Gastroesophageal sphincter (tissue), 3 donors: Measurements from ENCODE around the gene KLF9.

Source experiments
- POLR2A ChIP-seq, 2 donors: fragments of 450-650 bp; IDR thresholded peaks; one replicate each; pipeline ENCODE4 v1.6.1; 2017; ENCODE audit warnings: antibody characterized with exemption in 2 of 2, mild to moderate bottlenecking in 2 of 2, moderate library complexity in 1 of 2
- TF ChIP-seq, protein P1 (sequence below), 4 experiments: fragments of 200-600 bp in 2 of 4; fragments of 450-650 bp in 2 of 4; sonication (generic) in 1 of 4; IDR thresholded peaks; one replicate each; pipeline ENCODE4 v1.5.1; 2017 to 2019; ENCODE audit warnings: antibody characterized with exemption in 4 of 4, mild to moderate bottlenecking in 2 of 4, moderate library complexity in 2 of 4

DNA sequence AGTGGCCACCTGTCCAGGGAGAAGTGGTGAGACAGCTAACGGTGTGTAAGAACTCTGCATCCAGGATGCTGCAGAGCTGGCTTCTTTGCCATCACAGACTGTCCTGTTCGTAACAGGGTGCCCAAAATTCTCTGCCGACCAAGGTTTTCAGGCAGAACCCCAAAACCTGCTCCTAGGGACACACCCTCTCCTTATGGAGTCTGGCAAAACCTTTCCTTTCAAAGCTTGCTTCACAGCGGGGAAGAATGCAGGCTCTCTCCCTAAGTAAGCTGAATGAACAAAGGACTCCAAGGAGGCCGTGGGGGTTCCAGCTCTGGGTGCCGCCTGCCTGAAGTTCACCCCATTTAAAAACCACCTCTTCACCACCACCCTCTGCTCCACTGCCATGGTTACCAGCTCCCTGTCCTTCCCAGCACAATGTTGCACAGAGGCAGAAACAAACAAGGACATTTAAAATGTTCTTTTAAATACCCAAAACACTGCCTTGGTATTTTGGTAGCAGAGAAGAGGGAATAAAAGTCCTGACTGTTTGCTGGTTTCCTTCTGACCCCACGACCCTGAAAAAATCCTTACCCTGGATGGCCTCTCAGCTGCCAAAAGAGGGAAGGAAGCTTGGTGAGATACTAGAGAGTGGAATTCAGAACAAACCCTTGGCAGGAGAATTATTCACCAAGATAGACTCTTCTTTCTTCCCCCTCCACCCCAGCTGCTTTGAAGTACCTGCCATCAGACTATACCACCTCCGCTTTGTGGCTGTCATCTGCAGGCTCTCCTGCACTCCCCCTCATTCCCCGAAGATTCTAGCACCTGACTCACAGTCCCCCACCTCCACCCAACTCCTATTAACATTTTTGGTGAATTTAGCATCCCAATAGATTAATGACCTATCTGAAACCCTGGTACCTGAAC lies 7.1 kb upstream of the KLF9 start:
- TF ChIP-seq, protein P1, sequence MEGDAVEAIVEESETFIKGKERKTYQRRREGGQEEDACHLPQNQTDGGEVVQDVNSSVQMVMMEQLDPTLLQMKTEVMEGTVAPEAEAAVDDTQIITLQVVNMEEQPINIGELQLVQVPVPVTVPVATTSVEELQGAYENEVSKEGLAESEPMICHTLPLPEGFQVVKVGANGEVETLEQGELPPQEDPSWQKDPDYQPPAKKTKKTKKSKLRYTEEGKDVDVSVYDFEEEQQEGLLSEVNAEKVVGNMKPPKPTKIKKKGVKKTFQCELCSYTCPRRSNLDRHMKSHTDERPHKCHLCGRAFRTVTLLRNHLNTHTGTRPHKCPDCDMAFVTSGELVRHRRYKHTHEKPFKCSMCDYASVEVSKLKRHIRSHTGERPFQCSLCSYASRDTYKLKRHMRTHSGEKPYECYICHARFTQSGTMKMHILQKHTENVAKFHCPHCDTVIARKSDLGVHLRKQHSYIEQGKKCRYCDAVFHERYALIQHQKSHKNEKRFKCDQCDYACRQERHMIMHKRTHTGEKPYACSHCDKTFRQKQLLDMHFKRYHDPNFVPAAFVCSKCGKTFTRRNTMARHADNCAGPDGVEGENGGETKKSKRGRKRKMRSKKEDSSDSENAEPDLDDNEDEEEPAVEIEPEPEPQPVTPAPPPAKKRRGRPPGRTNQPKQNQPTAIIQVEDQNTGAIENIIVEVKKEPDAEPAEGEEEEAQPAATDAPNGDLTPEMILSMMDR (IDR thresholded peaks at IDR 0.05): no peak
- TF ChIP-seq POLR2A (IDR thresholded peaks at IDR 0.05): no peak
